SIG-M5 treated with dmso at 0.1 percent for 504 hours (cell line): ENCODE measurements around the gene CRYGN.

ENCODE experiments used
- DNase-seq: peaks from one replicate; lab custom pipeline; 2025; ENCODE audit not compliant: unreplicated experiment; lab: John Stamatoyannopoulos, UW

Gene CRYGN

GRCh38 chr7:151440799-151441445 lies 981 bp upstream of the CRYGN start:
- no peak for DNase-seq

- DNase-seq, result no peak
Observed at GRCh38 chr7:151438864-151439601, 908 bp downstream of the CRYGN start.

GRCh38 chr7:151437866-151438516 lies 1.9 kb downstream of the CRYGN start:
- DNase-seq, result no peak

- no peak for DNase-seq
Observed at GRCh38 chr7:151437159-151437553, 2.8 kb downstream of the CRYGN start.

GRCh38 chr7:151436446-151437158 lies 3.3 kb downstream of the CRYGN start:
- no peak for DNase-seq

GRCh38 chr7:151435971-151436370 lies 4.0 kb downstream of the CRYGN start:
- DNase-seq, result no peak

GRCh38 chr7:151435103-151435916 lies 4.6 kb downstream of the CRYGN start:
- DNase-seq, result no peak

- no peak for DNase-seq
Observed at GRCh38 chr7:151434549-151434948, 5.4 kb downstream of the CRYGN start.

GRCh38 chr7:151433721-151434400 lies 6.1 kb downstream of the CRYGN start:
- no peak for DNase-seq

GRCh38 chr7:151432658-151433521 lies 7.1 kb downstream of the CRYGN start:
- DNase-seq, result no peak

GRCh38 chr7:151431768-151432311 lies 8.1 kb downstream of the CRYGN start:
- DNase-seq, result no peak

GRCh38 chr7:151431281-151431767 lies 8.6 kb downstream of the CRYGN start:
- no peak for DNase-seq

- no peak for DNase-seq
Observed at GRCh38 chr7:151430391-151431205, 9.3 kb downstream of the CRYGN start.

GRCh38 chr7:151429560-151430331 lies 10.2 kb downstream of the CRYGN start:
- no peak for DNase-seq

- no peak for DNase-seq
Observed at GRCh38 chr7:151429237-151429559, 10.7 kb downstream of the CRYGN start.

- DNase-seq, result no peak
Observed at GRCh38 chr7:151428378-151429236, 11.3 kb downstream of the CRYGN start.
